ENCODE measurements around the gene G6PC1.

G6PC1 gene

DNA sequence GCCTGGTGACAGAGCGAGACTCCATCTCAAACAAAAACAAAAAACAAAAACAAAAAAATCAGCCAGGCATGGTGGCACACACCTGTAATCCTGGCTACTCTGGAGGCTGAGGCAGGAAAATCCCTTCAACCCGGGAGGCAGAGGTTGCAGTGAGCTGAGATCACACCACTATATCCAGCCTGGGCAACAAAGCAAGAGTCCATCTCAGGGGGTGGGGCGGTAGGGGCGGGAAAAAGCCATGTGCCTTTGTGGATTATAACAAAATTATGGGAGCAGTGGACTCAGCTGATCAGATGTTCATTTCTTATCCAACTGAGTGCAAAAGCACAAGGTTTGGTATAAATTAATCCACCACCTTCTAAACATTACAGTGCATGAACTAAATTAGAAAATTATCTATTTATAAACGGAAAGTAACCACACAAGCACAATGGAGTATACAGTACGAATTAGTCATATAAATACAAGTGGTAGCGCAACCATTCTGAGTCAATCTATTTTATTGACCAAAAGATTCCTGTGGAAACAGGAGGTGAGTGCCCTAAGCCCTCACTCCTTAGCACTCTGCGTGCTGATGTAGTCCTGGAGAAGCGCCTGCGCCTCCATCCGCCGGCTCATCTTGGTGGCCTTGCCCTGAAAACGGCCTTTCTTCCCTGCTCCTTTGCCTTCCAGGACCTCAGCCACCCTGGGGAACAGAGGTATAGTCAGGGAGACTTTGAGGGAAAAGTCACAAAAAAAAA is 49.6 kb downstream of the G6PC1 start:
- no peak for DNase-seq

Data from activated T-cell treated with anti-CD3 and anti-CD28 coated beads, Interleukin-2, amount 50 U/mL, for 1 hour (primary cell).